Caco-2 (cell line): Measurements from ENCODE around the gene KLHL14. TPM values are rescaled to one million over a fixed set of nuclear protein-coding genes. Genes with fewer than 3 reads are reported as not detected.

Source experiments
- BruUV-seq: library from RNA; stranded (reverse); fragments of 400-500 nt; replicated peaks from 2 replicates; lab custom pipeline; 2021; lab: Mats Ljungman, UMichigan
- CTCF ChIA-PET: fragments of 300-600 bp; sonication (Branson Sonifier 250); formaldehyde crosslinking; loops from one replicate; lab custom pipeline; 2022; ENCODE audit warnings: antibody characterized with exemption; lab: Charles Lee
- POLR2A ChIA-PET: fragments of 300-600 bp; sonication (Branson Sonifier 250); formaldehyde crosslinking; loops from one replicate; lab custom pipeline; 2022; ENCODE audit warnings: antibody characterized with exemption; lab: Charles Lee
- DNase-seq, 2 experiments: peaks; one replicate each; pipeline versions ENCODE4 v3.0.0 to v3.0.0-alpha.2; 2020 to 2022
- H3K27me3 ChIP-seq: replicated peaks from 2 replicates; pipeline ENCODE4 v1.6.0; 2011; ENCODE audit warnings: low read length; ENCODE audit not compliant: control insufficient read depth, insufficient read depth
- H3K36me3 ChIP-seq: 2 replicates; pipeline ENCODE4 v1.5.1; 2011; ENCODE audit warnings: low read length; ENCODE audit not compliant: control insufficient read depth, insufficient read depth
- H3K4me1 ChIP-seq: fragments of 250-450 bp; sonication (Bioruptor Pico); 2 replicates; pipeline ENCODE4 v1.5.1; 2020; ENCODE audit warnings: mild to moderate bottlenecking
- H3K4me3 ChIP-seq: 2 replicates; pipeline ENCODE4 v1.5.1; 2011; ENCODE audit warnings: low read depth, mild to moderate bottlenecking, control low read depth, low read length
- H3K9me3 ChIP-seq: fragments of 250-450 bp; sonication (Bioruptor Pico); 2 replicates; pipeline ENCODE4 v1.5.1; 2020; ENCODE audit warnings: mild to moderate bottlenecking, moderate library complexity
- H3K27ac Mint-ChIP-seq: one replicate; pipeline ENCODE4 v1.8.0; 2022; ENCODE audit warnings: mixed read lengths; ENCODE audit not compliant: unreplicated experiment
- H3K27me3 Mint-ChIP-seq: one replicate; pipeline ENCODE4 v1.8.0; 2022; ENCODE audit warnings: mixed read lengths; ENCODE audit not compliant: insufficient read depth, unreplicated experiment
- H3K36me3 Mint-ChIP-seq: one replicate; pipeline ENCODE4 v1.8.0; 2022; ENCODE audit warnings: mild to moderate bottlenecking, mixed read lengths; ENCODE audit not compliant: insufficient read depth, unreplicated experiment
- H3K4me1 Mint-ChIP-seq: one replicate; pipeline ENCODE4 v1.8.0; 2022; ENCODE audit warnings: low read depth, mixed read lengths; ENCODE audit not compliant: unreplicated experiment
- H3K4me3 Mint-ChIP-seq: one replicate; pipeline ENCODE4 v1.8.0; 2022; ENCODE audit warnings: mild to moderate bottlenecking, moderate library complexity, mixed read lengths; ENCODE audit not compliant: unreplicated experiment
- H3K9me3 Mint-ChIP-seq: one replicate; pipeline ENCODE4 v1.8.0; 2022; ENCODE audit warnings: mixed read lengths; ENCODE audit not compliant: unreplicated experiment
- intact Hi-C: fragments of 100-400 bp; cut with micrococcal nuclease; formaldehyde crosslinking; loops from one replicate; pipeline ENCODE4 v1.10.0; 2022; ENCODE audit not compliant: unreplicated experiment
- total RNA-seq: library from RNA; stranded (reverse); gene quantifications from 2 replicates; pipeline ENCODE4 v1.2.3, GENCODE V29; 2022
- TF ChIP-seq, protein P1 (sequence below), 2 experiments: fragments of 200-600 bp in 1 of 2; IDR thresholded peaks; 1 replicate in 1 of 2; 2 replicates in 1 of 2; pipeline versions ENCODE4 v1.5.1 to v1.8.0; 2011 to 2022; ENCODE audit warnings: antibody characterized with exemption in 1 of 2, control low read depth in 1 of 2, inconsistent platforms in 1 of 2, low read depth in 1 of 2, low read length in 1 of 2, mild to moderate bottlenecking in 1 of 2, moderate library complexity in 1 of 2; ENCODE audit not compliant: insufficient read depth in 1 of 2, severe bottlenecking in 1 of 2, unreplicated experiment in 1 of 2

KLHL14 gene
- total RNA-seq, 1 experiment from 2014 or later = not detected

DNA sequence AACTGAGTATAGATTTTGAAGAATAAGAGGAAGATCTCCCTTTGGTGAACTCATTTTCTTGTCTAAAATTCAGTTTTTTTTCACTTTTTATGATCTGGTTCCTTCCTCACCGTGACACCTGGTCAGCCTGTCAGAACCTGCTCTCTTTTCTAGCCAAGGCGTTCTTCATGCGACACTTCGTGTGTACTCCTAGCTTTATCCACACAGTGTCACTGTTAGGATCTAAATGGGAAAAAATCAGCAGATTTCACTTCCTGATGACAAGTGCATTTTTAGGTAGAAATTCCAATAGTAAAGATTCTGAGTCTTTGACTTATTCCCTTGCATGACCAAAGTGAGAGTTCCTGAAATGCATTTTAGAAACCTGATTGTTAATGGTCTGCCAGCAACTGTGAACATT, 89.8 kb downstream of the KLHL14 start:
- Histone ChIP-seq H3K4me1 (no peaks in the 10 kb centered on the region), H3K36me3 (no peaks in the 10 kb centered on the region), H3K9me3 (no peaks in the 10 kb centered on the region), H3K4me3 (no peak overlapping the region), H3K27me3 (no peaks in the 10 kb centered on the region)
- ChIA-PET POLR2A (no interaction called here), CTCF (no interaction called here)
- Mint-ChIP-seq H3K36me3 (no peaks in the 10 kb centered on the region), H3K27ac (no peak overlapping the region), H3K4me1 (no peaks in the 10 kb centered on the region), H3K4me3 (no peak overlapping the region), H3K27me3 (no peaks in the 10 kb centered on the region), H3K9me3 (no peaks in the 10 kb centered on the region)
- TF ChIP-seq, protein P1, sequence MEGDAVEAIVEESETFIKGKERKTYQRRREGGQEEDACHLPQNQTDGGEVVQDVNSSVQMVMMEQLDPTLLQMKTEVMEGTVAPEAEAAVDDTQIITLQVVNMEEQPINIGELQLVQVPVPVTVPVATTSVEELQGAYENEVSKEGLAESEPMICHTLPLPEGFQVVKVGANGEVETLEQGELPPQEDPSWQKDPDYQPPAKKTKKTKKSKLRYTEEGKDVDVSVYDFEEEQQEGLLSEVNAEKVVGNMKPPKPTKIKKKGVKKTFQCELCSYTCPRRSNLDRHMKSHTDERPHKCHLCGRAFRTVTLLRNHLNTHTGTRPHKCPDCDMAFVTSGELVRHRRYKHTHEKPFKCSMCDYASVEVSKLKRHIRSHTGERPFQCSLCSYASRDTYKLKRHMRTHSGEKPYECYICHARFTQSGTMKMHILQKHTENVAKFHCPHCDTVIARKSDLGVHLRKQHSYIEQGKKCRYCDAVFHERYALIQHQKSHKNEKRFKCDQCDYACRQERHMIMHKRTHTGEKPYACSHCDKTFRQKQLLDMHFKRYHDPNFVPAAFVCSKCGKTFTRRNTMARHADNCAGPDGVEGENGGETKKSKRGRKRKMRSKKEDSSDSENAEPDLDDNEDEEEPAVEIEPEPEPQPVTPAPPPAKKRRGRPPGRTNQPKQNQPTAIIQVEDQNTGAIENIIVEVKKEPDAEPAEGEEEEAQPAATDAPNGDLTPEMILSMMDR (IDR thresholded peaks at IDR 0.05; ENCODE audit: insufficient read depth in 1 of 2, low read depth in 1 of 2, low read length in 1 of 2, severe bottlenecking in 1 of 2, unreplicated experiment in 1 of 2) = no peak
- DNase-seq = no peak
- intact Hi-C loops = no loop called here
- no TSS peak for BruUV-seq

DNA sequence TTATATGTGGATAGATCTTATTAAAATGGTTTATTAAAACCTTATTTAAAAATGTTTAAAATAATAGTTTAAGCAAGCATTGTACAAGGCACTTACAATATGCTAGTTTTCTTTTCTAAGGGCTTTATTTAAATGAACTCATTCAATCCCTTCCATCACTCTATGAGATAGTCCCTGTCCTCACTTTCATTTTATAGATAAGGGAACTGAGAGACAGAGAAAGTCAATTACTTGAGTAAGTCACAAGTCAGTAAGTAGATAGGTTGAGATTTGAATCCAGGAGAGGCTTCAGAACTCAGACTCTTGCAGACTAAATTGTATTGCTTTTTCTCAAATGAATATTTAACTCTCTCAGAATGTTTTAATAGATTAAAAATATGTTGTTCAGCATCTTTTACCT, 95.2 kb downstream of the KLHL14 start:
- POLR2A ChIA-PET = no interaction called here
- Histone ChIP-seq H3K4me3 (no peak overlapping the region), H3K36me3 (no peaks in the 10 kb centered on the region), H3K9me3 (no peaks in the 10 kb centered on the region), H3K4me1 (no peaks in the 10 kb centered on the region), H3K27me3 (no peaks in the 10 kb centered on the region)
- no peak overlapping the region for H3K4me3 Mint-ChIP-seq
- H3K27me3 Mint-ChIP-seq = no peaks in the 10 kb centered on the region
- no TSS peak for BruUV-seq
- no peaks in the 10 kb centered on the region for H3K4me1 Mint-ChIP-seq
- CTCF ChIA-PET = no interaction called here
- H3K9me3 Mint-ChIP-seq = no peaks in the 10 kb centered on the region
- no peak overlapping the region for H3K27ac Mint-ChIP-seq
- TF ChIP-seq, protein P1 (IDR thresholded peaks at IDR 0.05; ENCODE audit: insufficient read depth in 1 of 2, low read depth in 1 of 2, low read length in 1 of 2, severe bottlenecking in 1 of 2, unreplicated experiment in 1 of 2) = no peak
- no peak for DNase-seq
- no peaks in the 10 kb centered on the region for H3K36me3 Mint-ChIP-seq
- intact Hi-C loops = no loop called here

DNA sequence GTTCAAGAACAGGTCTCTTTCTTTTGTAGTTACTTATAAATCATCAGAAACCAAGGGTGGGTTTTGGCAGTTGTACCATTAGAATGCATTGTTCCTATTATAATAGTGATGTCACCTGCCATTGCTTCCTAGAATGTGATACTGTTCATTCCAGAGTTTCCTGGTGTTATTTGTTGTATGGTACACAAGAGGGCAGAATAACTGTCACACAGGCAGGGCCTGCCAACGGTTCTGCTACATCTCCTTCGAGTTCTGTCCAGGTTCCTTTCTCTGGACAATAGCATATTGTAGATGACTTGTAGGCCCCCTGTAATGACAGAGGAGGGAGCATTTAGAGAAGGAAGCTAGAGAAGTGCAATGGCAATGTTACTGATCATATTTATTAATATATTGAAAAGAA, 98.3 kb downstream of the KLHL14 start:
- no peaks in the 10 kb centered on the region for H3K9me3 Mint-ChIP-seq
- DNase-seq = no peak
- no peaks in the 10 kb centered on the region for H3K4me1 ChIP-seq
- H3K36me3 ChIP-seq = no peaks in the 10 kb centered on the region
- H3K27ac Mint-ChIP-seq = no peak overlapping the region
- POLR2A ChIA-PET = no interaction called here
- no peak overlapping the region for H3K4me3 Mint-ChIP-seq
- no peaks in the 10 kb centered on the region for H3K9me3 ChIP-seq
- H3K27me3 Mint-ChIP-seq = no peaks in the 10 kb centered on the region
- H3K36me3 Mint-ChIP-seq = no peaks in the 10 kb centered on the region
- no peaks in the 10 kb centered on the region for H3K4me1 Mint-ChIP-seq
- TF ChIP-seq, protein P1 (IDR thresholded peaks at IDR 0.05; ENCODE audit: insufficient read depth in 1 of 2, low read depth in 1 of 2, low read length in 1 of 2, severe bottlenecking in 1 of 2, unreplicated experiment in 1 of 2) = no peak
- CTCF ChIA-PET = no interaction called here
- no TSS peak for BruUV-seq
- intact Hi-C loops = no loop called here
- H3K27me3 ChIP-seq = no peaks in the 10 kb centered on the region
- no peak overlapping the region for H3K4me3 ChIP-seq
